Measurements from ENCODE around the gene ZNF516.

Gene ZNF516

DNA sequence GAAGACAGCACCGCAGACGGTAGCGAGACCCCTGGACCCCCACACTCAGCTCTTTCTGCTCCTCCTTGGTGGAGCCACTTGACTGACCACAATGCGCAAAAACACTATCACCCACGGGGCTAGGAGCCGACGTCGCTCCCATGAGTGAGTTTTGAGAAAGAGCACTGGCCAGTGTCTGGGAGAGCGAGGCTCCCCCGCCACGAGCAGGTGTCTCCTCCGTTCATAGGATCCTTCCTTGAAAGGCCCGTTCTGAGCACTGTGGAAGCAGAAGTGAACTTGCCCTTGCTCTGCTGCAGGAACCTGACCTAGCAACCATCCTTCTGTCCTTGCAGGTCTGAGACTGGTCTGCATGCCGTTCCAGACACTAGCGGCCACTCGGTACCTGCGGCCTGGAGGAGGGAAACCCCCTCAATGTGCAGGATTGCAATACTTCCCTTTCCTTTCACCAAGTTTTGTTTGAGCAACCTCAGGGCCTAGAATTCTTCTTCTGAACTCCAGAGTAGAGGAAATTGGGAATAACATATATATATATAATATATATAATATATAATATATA, 12.9 kb upstream of the ZNF516 start:
- no peaks in the 10 kb centered on the region for H3K9me3 ChIP-seq (ENCODE audit: control insufficient read depth, insufficient read depth, low read depth, low read length)
- H3K27ac ChIP-seq (ENCODE audit: extremely low read depth, low read depth, low read length): no peak overlapping the region
- ChIA-PET CTCF (no interaction called here), POLR2A (no interaction called here)
- TF ChIP-seq ZNF184 (tag by site-specific recombination; IDR thresholded peaks at IDR 0.05) (no peak), ZNF560 (tag by site-specific recombination; IDR thresholded peaks at IDR 0.05; ENCODE audit: borderline replicate concordance) (no peak), ZNF394 (tag by site-specific recombination; IDR thresholded peaks at IDR 0.05; ENCODE audit: borderline replicate concordance) (no peak), ZNF677 (tag by site-specific recombination; IDR thresholded peaks at IDR 0.05) (no peak), ZNF623 (tag by site-specific recombination; IDR thresholded peaks at IDR 0.05) (no peak), ZNF19 (tag by site-specific recombination; IDR thresholded peaks at IDR 0.05; ENCODE audit: low read depth) (no peak), ZNF239 (tag by site-specific recombination; IDR thresholded peaks at IDR 0.05) (no peak), SP7 (tag by site-specific recombination; IDR thresholded peaks at IDR 0.05) (no peak), ZBTB17 (tag by site-specific recombination; IDR thresholded peaks at IDR 0.05) (no peak), ZNF626 (tag by site-specific recombination; IDR thresholded peaks at IDR 0.05) (no peak), ZNF529 (tag by site-specific recombination; IDR thresholded peaks at IDR 0.05; ENCODE audit: insufficient replicate concordance) (no peak), ZNF473 (tag by site-specific recombination; IDR thresholded peaks at IDR 0.05) (no peak), ZNF335 (tag by site-specific recombination; conservative IDR thresholded peaks at IDR 0.05) (no peak), BCL11A (tag by site-specific recombination; IDR thresholded peaks at IDR 0.05; ENCODE audit: low read depth) (no peak), ZNF600 (tag by site-specific recombination; IDR thresholded peaks at IDR 0.05) (no peak)
- H3K4me3 ChIP-seq (ENCODE audit: low read depth, low read length): no peak overlapping the region
- H3K4me1 ChIP-seq (ENCODE audit: control insufficient read depth, insufficient read depth, low read length): no peaks in the 10 kb centered on the region
- no peaks in the 10 kb centered on the region for H3K36me3 ChIP-seq (ENCODE audit: control insufficient read depth in 2 of 2, insufficient read depth in 1 of 2, low read length in 2 of 2)

GRCh38 chr18:76506974-76507764, 12.1 kb upstream of the ZNF516 start:
- H3K9me3 ChIP-seq (ENCODE audit: control insufficient read depth, insufficient read depth, low read depth, low read length): no peaks in the 10 kb centered on the region
- no peak overlapping the region for H3K4me3 ChIP-seq (ENCODE audit: low read depth, low read length)
- no peak overlapping the region for H3K27ac ChIP-seq (ENCODE audit: extremely low read depth, low read depth, low read length)
- ChIA-PET CTCF (no interaction called here), POLR2A (no interaction called here)
- H3K36me3 ChIP-seq (ENCODE audit: control insufficient read depth in 2 of 2, insufficient read depth in 1 of 2, low read length in 2 of 2): no peaks in the 10 kb centered on the region
- no peaks in the 10 kb centered on the region for H3K4me1 ChIP-seq (ENCODE audit: control insufficient read depth, insufficient read depth, low read length)
- TF ChIP-seq SP2 (tag by site-specific recombination; IDR thresholded peaks at IDR 0.05) (no peak), SETDB1 (IDR thresholded peaks at IDR 0.05; ENCODE audit: insufficient read length, low read length) (no peak), ZNF560 (tag by site-specific recombination; IDR thresholded peaks at IDR 0.05; ENCODE audit: borderline replicate concordance) (no peak), ZFHX2 (tag by site-specific recombination; conservative IDR thresholded peaks at IDR 0.05) (no peak), TCF7L2 (IDR thresholded peaks at IDR 0.05; ENCODE audit: borderline replicate concordance, low read depth, low read length) (no peak), ZBTB10 (tag by site-specific recombination; IDR thresholded peaks at IDR 0.05) (no peak), ZNF202 (tag by site-specific recombination; IDR thresholded peaks at IDR 0.05; ENCODE audit: borderline replicate concordance) (no peak), ZNF548 (tag by site-specific recombination; IDR thresholded peaks at IDR 0.05) (no peak), ZNF112 (tag by site-specific recombination; IDR thresholded peaks at IDR 0.05) (no peak), ZNF707 (tag by site-specific recombination; IDR thresholded peaks at IDR 0.05) (no peak), YY1 (tag by site-specific recombination; IDR thresholded peaks at IDR 0.05) (no peak), KLF7 (tag by site-specific recombination; IDR thresholded peaks at IDR 0.05; ENCODE audit: borderline replicate concordance) (no peak), SP7 (tag by site-specific recombination; IDR thresholded peaks at IDR 0.05) (no peak), ZNF664 (tag by site-specific recombination; IDR thresholded peaks at IDR 0.05) (no peak), ZBTB17 (tag by site-specific recombination; IDR thresholded peaks at IDR 0.05) (no peak), ZNF184 (tag by site-specific recombination; IDR thresholded peaks at IDR 0.05) (no peak), ZNF776 (tag by site-specific recombination; IDR thresholded peaks at IDR 0.05; ENCODE audit: borderline replicate concordance) (no peak), ZBTB6 (tag by site-specific recombination; IDR thresholded peaks at IDR 0.05) (no peak), ZNF544 (tag by site-specific recombination; IDR thresholded peaks at IDR 0.05) (no peak)
- TF ChIP-seq, protein P1, sequence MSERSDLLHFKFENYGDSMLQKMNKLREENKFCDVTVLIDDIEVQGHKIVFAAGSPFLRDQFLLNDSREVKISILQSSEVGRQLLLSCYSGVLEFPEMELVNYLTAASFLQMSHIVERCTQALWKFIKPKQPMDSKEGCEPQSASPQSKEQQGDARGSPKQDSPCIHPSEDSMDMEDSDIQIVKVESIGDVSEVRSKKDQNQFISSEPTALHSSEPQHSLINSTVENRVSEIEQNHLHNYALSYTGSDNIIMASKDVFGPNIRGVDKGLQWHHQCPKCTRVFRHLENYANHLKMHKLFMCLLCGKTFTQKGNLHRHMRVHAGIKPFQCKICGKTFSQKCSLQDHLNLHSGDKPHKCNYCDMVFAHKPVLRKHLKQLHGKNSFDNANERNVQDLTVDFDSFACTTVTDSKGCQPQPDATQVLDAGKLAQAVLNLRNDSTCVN (tag by site-specific recombination; optimal IDR thresholded peaks at IDR 0.05): no peak

Data from HEK293 (cell line).